Measurements from ENCODE around the gene CRIP2. TPM values are rescaled to one million over a fixed set of nuclear protein-coding genes. Genes with fewer than 3 reads are reported as not detected.

The CRIP2 gene
- polyA plus RNA-seq, 1 donor (not counting 4 experiments of a cell fraction or from before 2014, with no cell fraction given), result 4.8 TPM

GRCh38 chr14:105507247-105507646 is 32.6 kb downstream of the CRIP2 start:
- no peaks in the 10 kb centered on the region for H3K9me1 ChIP-seq (ENCODE audit: control insufficient read depth, extremely low read depth, insufficient read depth, low read length)
- H3K79me2 ChIP-seq (ENCODE audit: control insufficient read depth, insufficient read depth, low read length), result no peaks in the 10 kb centered on the region
- peaks cover 4% of the 10 kb centered on the region for H3K4me1 ChIP-seq (ENCODE audit: control insufficient read depth, extremely low read depth, insufficient read depth, low read length)
- H3K9me3 ChIP-seq (ENCODE audit: control insufficient read depth, low read depth, low read length), result no peaks in the 10 kb centered on the region
- no peak for TF ChIP-seq CTCF (optimal IDR thresholded peaks at IDR 0.05 in 1 of 3, IDR thresholded peaks at IDR 0.05 in 1 of 3, conservative IDR thresholded peaks at IDR 0.05 in 1 of 3; ENCODE audit: extremely low read depth in 1 of 3, insufficient read depth in 2 of 3, low read length in 3 of 3)
- no peak for TF ChIP-seq EZH2 (IDR thresholded peaks at IDR 0.05; ENCODE audit: low read length)
- H2AFZ ChIP-seq (ENCODE audit: control insufficient read depth, low read length), result no peak overlapping the region
- H3K27ac ChIP-seq (ENCODE audit: control insufficient read depth, insufficient read depth, low read length), result no peak overlapping the region
- no peaks in the 10 kb centered on the region for H4K20me1 ChIP-seq (ENCODE audit: control insufficient read depth, extremely low read depth, insufficient read depth, low read length)
- no peaks in the 10 kb centered on the region for H3K27me3 ChIP-seq (ENCODE audit: control insufficient read depth, extremely low read depth, insufficient read depth, low read length)
- dilution Hi-C loops (cut with MboI; ENCODE audit: extremely low pct_ligation_motif_present, low sequenced_read_pairs), result no loop called here
- H3K9ac ChIP-seq (ENCODE audit: control insufficient read depth, extremely low read depth, insufficient read depth, low read length), result no peak overlapping the region
- no peak for DNase-seq (ENCODE audit: low read depth, low spot score)
- FAIRE-seq, result no peak
- no peaks in the 10 kb centered on the region for H3K36me3 ChIP-seq (ENCODE audit: control insufficient read depth in 2 of 2, extremely low read depth in 1 of 2, insufficient read depth in 2 of 2, low read length in 2 of 2)
- H3K4me2 ChIP-seq (ENCODE audit: control insufficient read depth, extremely low read depth, insufficient read depth, low read depth, low read length), result no peak overlapping the region
- no peak overlapping the region for H3K4me3 ChIP-seq (ENCODE audit: control insufficient read depth in 2 of 3, extremely low read depth in 1 of 3, insufficient read depth in 2 of 3, low read depth in 1 of 3, low read length in 3 of 3)

GRCh38 chr14:105508069-105508468 is 33.4 kb downstream of the CRIP2 start:
- H3K4me1 ChIP-seq (ENCODE audit: control insufficient read depth, extremely low read depth, insufficient read depth, low read length), result peaks cover 4% of the 10 kb centered on the region
- dilution Hi-C loops (cut with MboI; ENCODE audit: extremely low pct_ligation_motif_present, low sequenced_read_pairs), result no loop called here
- no peaks in the 10 kb centered on the region for H4K20me1 ChIP-seq (ENCODE audit: control insufficient read depth, extremely low read depth, insufficient read depth, low read length)
- no peaks in the 10 kb centered on the region for H3K9me1 ChIP-seq (ENCODE audit: control insufficient read depth, extremely low read depth, insufficient read depth, low read length)
- H3K4me3 ChIP-seq (ENCODE audit: control insufficient read depth in 2 of 3, extremely low read depth in 1 of 3, insufficient read depth in 2 of 3, low read depth in 1 of 3, low read length in 3 of 3), result no peak overlapping the region
- no peaks in the 10 kb centered on the region for H3K9me3 ChIP-seq (ENCODE audit: control insufficient read depth, low read depth, low read length)
- H2AFZ ChIP-seq (ENCODE audit: control insufficient read depth, low read length), result no peak overlapping the region
- no peak for DNase-seq (ENCODE audit: low read depth, low spot score)
- no peaks in the 10 kb centered on the region for H3K79me2 ChIP-seq (ENCODE audit: control insufficient read depth, insufficient read depth, low read length)
- no peak overlapping the region for H3K9ac ChIP-seq (ENCODE audit: control insufficient read depth, extremely low read depth, insufficient read depth, low read length)
- no peaks in the 10 kb centered on the region for H3K36me3 ChIP-seq (ENCODE audit: control insufficient read depth in 2 of 2, extremely low read depth in 1 of 2, insufficient read depth in 2 of 2, low read length in 2 of 2)
- H3K27me3 ChIP-seq (ENCODE audit: control insufficient read depth, extremely low read depth, insufficient read depth, low read length), result no peaks in the 10 kb centered on the region
- no peak overlapping the region for H3K4me2 ChIP-seq (ENCODE audit: control insufficient read depth, extremely low read depth, insufficient read depth, low read depth, low read length)
- no peak for FAIRE-seq
- no peak overlapping the region for H3K27ac ChIP-seq (ENCODE audit: control insufficient read depth, insufficient read depth, low read length)
- no peak for TF ChIP-seq EZH2 (IDR thresholded peaks at IDR 0.05; ENCODE audit: low read length)
- TF ChIP-seq CTCF (optimal IDR thresholded peaks at IDR 0.05 in 1 of 3, IDR thresholded peaks at IDR 0.05 in 1 of 3, conservative IDR thresholded peaks at IDR 0.05 in 1 of 3; ENCODE audit: extremely low read depth in 1 of 3, insufficient read depth in 2 of 3, low read length in 3 of 3), result no peak

All from keratinocyte (primary cell).